Right cardiac atrium (tissue), 5 donors: ENCODE data around the gene TNFAIP1. TPM values are rescaled to one million over a fixed set of nuclear protein-coding genes. Genes with fewer than 3 reads are reported as not detected.

Source experiments
- ATAC-seq, 2 donors: fragments of 200-7000 bp; cut with Tn5 transposase; one replicate each; pipeline versions ENCODE4 v1.8.0 to v1.9.1; 2020; ENCODE audit warnings: moderate library complexity in 2 of 2, mild to moderate bottlenecking in 1 of 2
- DNase-seq, 3 donors: peaks; one replicate each; pipeline ENCODE4 v3.0.0-alpha.2; 2020
- H3K27ac ChIP-seq: one replicate; pipeline ENCODE4 v1.5.1; 2013; ENCODE audit warnings: mild to moderate bottlenecking, low read length, control low read depth, moderate library complexity
- H3K27me3 ChIP-seq: one replicate; pipeline ENCODE4 v1.6.1; 2013; ENCODE audit not compliant: control insufficient read depth, insufficient read depth
- H3K4me1 ChIP-seq: one replicate; pipeline ENCODE4 v1.6.1; 2013; ENCODE audit warnings: low read length; ENCODE audit not compliant: control insufficient read depth, insufficient read depth
- H3K4me3 ChIP-seq: one replicate; pipeline ENCODE4 v1.5.1; 2013; ENCODE audit warnings: low read length, control low read depth
- H3K9me3 ChIP-seq: one replicate; pipeline ENCODE4 v1.6.1; 2013; ENCODE audit warnings: low read length; ENCODE audit not compliant: control insufficient read depth
- whole genome bisulfite sequencing: extraction: QIAGEN DNeasy Blood & Tissue Kit; methylation state at CpG from one replicate; pipeline ENCODE4 v1.1.7; 2013; 5-methylcytosine and 5-hydroxymethylcytosine counted together
- intact Hi-C, 4 donors: fragments of 100-400 bp; cut with DNase I; formaldehyde crosslinking; loops; one replicate each; pipeline versions ENCODE4 v1.11.0 to v1.14.0; 2022 to 2023
- polyA plus RNA-seq: library from polyadenylated mRNA; stranded (reverse); fragments of 200-250 nt; gene quantifications from one replicate; pipeline ENCODE4 v1.2.3, GENCODE V29; 2013
- total RNA-seq, 4 donors: library from RNA; stranded (reverse); fragmentation: NEBNext Ultra II Directional; extraction: Animal tissue kit (Norgen Biotek cat#: 25700); gene quantifications; one replicate each; pipeline ENCODE4 v1.2.1, GENCODE V29; 2021
- donor health status: healthy with polysubstance abuse.
- donor health status: DM: no; HTN: yes; CAD: no.
- donor health status: DM: no; HTN: no; CAD: no.
- donor health status: DM: no; HTN: yes; CAD: no; lungs with severe emphysema.
- donor health status: DM: yes; HTN: yes; CAD: no.

Gene TNFAIP1
- total and polyA plus RNA-seq, 5 donors, result 20.1 to 72.3 (median 33.7) TPM

GRCh38 chr17:28366605-28367004, 31.0 kb downstream of the TNFAIP1 start:
- DNase-seq (no peak), ATAC-seq (no peak)
- Histone ChIP-seq H3K27me3 (no peaks in the 10 kb centered on the region), H3K4me1 (peaks cover 9% of the 10 kb centered on the region), H3K9me3 (no peaks in the 10 kb centered on the region), H3K4me3 (no peak overlapping the region), H3K27ac (no peak overlapping the region)
- 83% methylated on average over 1 of the region's 1 CpG for WGBS
- intact Hi-C loops, result no loop called here

GRCh38 chr17:28367641-28368305, 32.2 kb downstream of the TNFAIP1 start:
- no peak overlapping the region for H3K4me3 ChIP-seq
- peaks cover 10% of the 10 kb centered on the region for H3K4me1 ChIP-seq
- DNase-seq (no peak), ATAC-seq (no peak)
- no peak overlapping the region for H3K27ac ChIP-seq
- no peaks in the 10 kb centered on the region for H3K27me3 ChIP-seq
- intact Hi-C loops, result no loop called here
- 91% methylated on average over 21 of the region's 21 CpGs for WGBS
- no peaks in the 10 kb centered on the region for H3K9me3 ChIP-seq

GRCh38 chr17:28368306-28368831, 32.8 kb downstream of the TNFAIP1 start:
- intact Hi-C loops, result no loop called here
- Histone ChIP-seq H3K27ac (no peak overlapping the region), H3K4me3 (no peak overlapping the region), H3K27me3 (no peaks in the 10 kb centered on the region), H3K4me1 (peaks cover 14% of the 10 kb centered on the region), H3K9me3 (no peaks in the 10 kb centered on the region)
- ATAC-seq, result no peak
- 82% methylated on average over 5 of the region's 5 CpGs for WGBS
- DNase-seq, result no peak

- no peaks in the 10 kb centered on the region for H3K27me3 ChIP-seq
- peaks cover 14% of the 10 kb centered on the region for H3K4me1 ChIP-seq
- WGBS, result 89% methylated on average over 23 of the region's 23 CpGs
- DNase-seq (no peak), ATAC-seq (no peak)
- H3K4me3 ChIP-seq, result no peak overlapping the region
- no peak overlapping the region for H3K27ac ChIP-seq
- no peaks in the 10 kb centered on the region for H3K9me3 ChIP-seq
- intact Hi-C loops, result no loop called here
Observed at GRCh38 chr17:28368915-28369683, 33.5 kb downstream of the TNFAIP1 start.

GRCh38 chr17:28369684-28370034, 34.1 kb downstream of the TNFAIP1 start:
- 58% methylated on average over 10 of the region's 10 CpGs for WGBS
- Histone ChIP-seq H3K4me1 (peaks cover 14% of the 10 kb centered on the region), H3K4me3 (no peak overlapping the region), H3K9me3 (no peaks in the 10 kb centered on the region), H3K27me3 (no peaks in the 10 kb centered on the region), H3K27ac (no peak overlapping the region)
- DNase-seq, result no peak
- intact Hi-C loops, result no loop called here
- no peak for ATAC-seq

GRCh38 chr17:28370035-28370743, 34.6 kb downstream of the TNFAIP1 start, which contains the start of gene VTN:
Gene VTN (minus strand): TSS chr17:28370307. CDS start chr17:28370203, 104 bp downstream.
- peak within 1 kb of the TSS; percentile 44 for H3K27ac ChIP-seq
- WGBS, result 21% methylated on average over 8 of the region's 8 CpGs
- DNase-seq (peak; percentile 70 to 78 (median 76)), ATAC-seq (peak; percentile 28 to 72)
- intact Hi-C loops, result no loop called here
- peak within 1 kb of the TSS; percentile 56 for H3K4me3 ChIP-seq
- no peaks in the 10 kb centered on the region for H3K9me3 ChIP-seq
- H3K27me3 ChIP-seq, result no peaks in the 10 kb centered on the region
- H3K4me1 ChIP-seq, result peaks cover 14% of the 10 kb centered on the region

- DNase-seq (no peak), ATAC-seq (no peak)
- intact Hi-C loops, result no loop called here
- Histone ChIP-seq H3K9me3 (no peaks in the 10 kb centered on the region), H3K4me3 (no peak overlapping the region), H3K4me1 (peaks cover 14% of the 10 kb centered on the region), H3K27me3 (no peaks in the 10 kb centered on the region), H3K27ac (peak overlapping the region; percentile 44)
- 81% methylated on average over 1 of the region's 1 CpG for WGBS
Observed at GRCh38 chr17:28370744-28371103, 35.2 kb downstream of the TNFAIP1 start.

- Histone ChIP-seq H3K27me3 (no peaks in the 10 kb centered on the region), H3K27ac (peak within 1 kb of the TSS; percentile 44), H3K4me1 (peaks cover 14% of the 10 kb centered on the region), H3K4me3 (peak within 1 kb of the TSS; percentile 56), H3K9me3 (no peaks in the 10 kb centered on the region)
- under 1% methylated on average over 80 of the region's 80 CpGs for WGBS
- DNase-seq (peak; percentile 94 to 96 (median 94)), ATAC-seq (peak; percentile 86 to 90)
- intact Hi-C loops, result no loop called here
Observed at GRCh38 chr17:28371245-28372202, 36.0 kb downstream of the TNFAIP1 start, which contains the start of gene SARM1. Gene SARM1 (plus strand): TSS chr17:28371694. CDS start chr17:28372033, 339 bp downstream.

- WGBS, result 8% methylated on average over 53 of the region's 53 CpGs
- no peak overlapping the region for H3K27ac ChIP-seq
- H3K27me3 ChIP-seq, result no peaks in the 10 kb centered on the region
- peaks cover 14% of the 10 kb centered on the region for H3K4me1 ChIP-seq
- intact Hi-C loops, result no loop called here
- no peaks in the 10 kb centered on the region for H3K9me3 ChIP-seq
- peak overlapping the region; percentile 56 for H3K4me3 ChIP-seq
- peak in 1 of 2 donors; percentile 4 for ATAC-seq
- DNase-seq, result peak; percentile 45 to 71 (median 68)
Observed at GRCh38 chr17:28372203-28372944, 36.8 kb downstream of the TNFAIP1 start.

GRCh38 chr17:28372945-28373274, 37.3 kb downstream of the TNFAIP1 start:
- no peaks in the 10 kb centered on the region for H3K27me3 ChIP-seq
- H3K4me3 ChIP-seq, result no peak overlapping the region
- H3K27ac ChIP-seq, result no peak overlapping the region
- H3K4me1 ChIP-seq, result peaks cover 14% of the 10 kb centered on the region
- H3K9me3 ChIP-seq, result no peaks in the 10 kb centered on the region
- intact Hi-C loops, result no loop called here
- 81% methylated on average over 6 of the region's 6 CpGs for WGBS
- no peak for ATAC-seq
- no peak for DNase-seq
